ENCODE data around the gene CDKAL1.

CDKAL1 gene

GRCh38 chr6:21123507-21124436 lies 589.5 kb downstream of the CDKAL1 start:
- no peak for DNase-seq

- no peak for DNase-seq
These were observed 594.3 kb downstream of the CDKAL1 start for GRCh38 chr6:21128601-21129000.

GRCh38 chr6:21131406-21131805 lies 597.1 kb downstream of the CDKAL1 start:
- DNase-seq = no peak

- no peak for DNase-seq
These were observed 598.2 kb downstream of the CDKAL1 start for GRCh38 chr6:21132446-21132845.

- DNase-seq = no peak
These were observed 598.9 kb downstream of the CDKAL1 start for GRCh38 chr6:21132856-21133838.

GRCh38 chr6:21133901-21134300 lies 599.6 kb downstream of the CDKAL1 start:
- DNase-seq = no peak

- DNase-seq = no peak
These were observed 600.1 kb downstream of the CDKAL1 start for GRCh38 chr6:21134356-21134755.

GRCh38 chr6:21135484-21136013 lies 601.3 kb downstream of the CDKAL1 start:
- DNase-seq = no peak

GRCh38 chr6:21137700-21138335 lies 603.6 kb downstream of the CDKAL1 start:
- DNase-seq = no peak

- no peak for DNase-seq
These were observed 604.2 kb downstream of the CDKAL1 start for GRCh38 chr6:21138336-21139069.

- no peak for DNase-seq
These were observed 606.7 kb downstream of the CDKAL1 start for GRCh38 chr6:21140966-21141365.

- DNase-seq = no peak
These were observed 607.5 kb downstream of the CDKAL1 start for GRCh38 chr6:21141616-21142303.

GRCh38 chr6:21142741-21143140 lies 608.5 kb downstream of the CDKAL1 start:
- no peak for DNase-seq

- no peak for DNase-seq
These were observed 609.4 kb downstream of the CDKAL1 start for GRCh38 chr6:21143645-21144044.

GRCh38 chr6:21144928-21145327 lies 610.7 kb downstream of the CDKAL1 start:
- DNase-seq = no peak

GRCh38 chr6:21147995-21148394 lies 613.7 kb downstream of the CDKAL1 start:
- no peak for DNase-seq

- DNase-seq = no peak
These were observed 615.2 kb downstream of the CDKAL1 start for GRCh38 chr6:21149470-21149869.

GRCh38 chr6:21150667-21151066 lies 616.4 kb downstream of the CDKAL1 start:
- no peak for DNase-seq

- no peak for DNase-seq
These were observed 616.9 kb downstream of the CDKAL1 start for GRCh38 chr6:21151119-21151518.

- DNase-seq = no peak
These were observed 617.3 kb downstream of the CDKAL1 start for GRCh38 chr6:21151530-21151929.

- DNase-seq = no peak
These were observed 623.1 kb downstream of the CDKAL1 start for GRCh38 chr6:21157186-21157929.

Data from NCI-H510A (cell line).